Brain microvascular endothelial cell (primary cell): ENCODE measurements around the gene ABHD11.
A peak's percentile ranks its signal among the peaks of the same experiment; 100 is the strongest.

Experiments
- DNase-seq: peaks from one replicate; pipeline ENCODE4 v3.0.0-alpha.2; 2020
- H3K27ac ChIP-seq: fragments of 250-450 bp; sonication (Bioruptor Pico); 2 replicates; pipeline ENCODE4 v1.5.1; 2020; ENCODE audit warnings: mild to moderate bottlenecking, moderate library complexity
- H3K27me3 ChIP-seq: fragments of 250-450 bp; sonication (Bioruptor Pico); replicated peaks from 2 replicates; pipeline ENCODE4 v1.5.1; 2020; ENCODE audit warnings: mild to moderate bottlenecking
- H3K36me3 ChIP-seq: fragments of 250-450 bp; sonication (Bioruptor Pico); replicated peaks from 2 replicates; pipeline ENCODE4 v1.5.1; 2020; ENCODE audit warnings: mild to moderate bottlenecking
- H3K4me3 ChIP-seq: 2 replicates; pipeline ENCODE4 v1.5.1; 2011; ENCODE audit warnings: low read depth, mild to moderate bottlenecking, control low read depth, low read length, moderate library complexity
- in situ Hi-C: cut with HindIII; loops from 2 replicates; pipeline ENCODE4 v1.10.0; 2017; ENCODE audit warnings: low sequenced_read_pairs, low pct_ligation_motif_present
- TF ChIP-seq, protein P1 (sequence below): IDR thresholded peaks from 2 replicates; pipeline ENCODE4 v1.5.1; 2011; ENCODE audit warnings: low read depth, mild to moderate bottlenecking, moderate library complexity, low read length, control low read depth, inconsistent platforms; ENCODE audit errors: missing control alignments

Gene ABHD11

DNA sequence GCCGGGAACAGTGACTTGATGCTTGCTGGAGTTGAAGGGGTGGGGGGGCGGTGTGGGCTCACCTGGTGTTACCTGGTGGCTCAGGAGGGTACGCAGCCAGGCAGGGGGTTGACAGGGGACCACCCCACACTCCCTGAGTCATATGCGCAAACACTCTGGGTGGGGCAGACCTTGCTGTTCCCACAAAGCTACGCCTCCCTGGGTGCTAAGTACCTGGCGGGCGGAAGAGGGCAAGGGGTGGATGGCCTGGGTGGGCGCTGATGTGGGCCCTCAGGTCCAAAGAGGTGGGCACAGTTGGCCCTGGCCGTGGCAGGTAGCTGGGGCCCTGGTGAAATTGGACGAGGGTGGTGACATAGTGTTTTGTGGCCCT lies 33.1 kb downstream of the ABHD11 start:
- Histone ChIP-seq H3K27ac (peak overlapping the region; percentile 75), H3K36me3 (peaks cover 86% of the 10 kb centered on the region)
- in situ Hi-C loops, result no loop called here

DNA sequence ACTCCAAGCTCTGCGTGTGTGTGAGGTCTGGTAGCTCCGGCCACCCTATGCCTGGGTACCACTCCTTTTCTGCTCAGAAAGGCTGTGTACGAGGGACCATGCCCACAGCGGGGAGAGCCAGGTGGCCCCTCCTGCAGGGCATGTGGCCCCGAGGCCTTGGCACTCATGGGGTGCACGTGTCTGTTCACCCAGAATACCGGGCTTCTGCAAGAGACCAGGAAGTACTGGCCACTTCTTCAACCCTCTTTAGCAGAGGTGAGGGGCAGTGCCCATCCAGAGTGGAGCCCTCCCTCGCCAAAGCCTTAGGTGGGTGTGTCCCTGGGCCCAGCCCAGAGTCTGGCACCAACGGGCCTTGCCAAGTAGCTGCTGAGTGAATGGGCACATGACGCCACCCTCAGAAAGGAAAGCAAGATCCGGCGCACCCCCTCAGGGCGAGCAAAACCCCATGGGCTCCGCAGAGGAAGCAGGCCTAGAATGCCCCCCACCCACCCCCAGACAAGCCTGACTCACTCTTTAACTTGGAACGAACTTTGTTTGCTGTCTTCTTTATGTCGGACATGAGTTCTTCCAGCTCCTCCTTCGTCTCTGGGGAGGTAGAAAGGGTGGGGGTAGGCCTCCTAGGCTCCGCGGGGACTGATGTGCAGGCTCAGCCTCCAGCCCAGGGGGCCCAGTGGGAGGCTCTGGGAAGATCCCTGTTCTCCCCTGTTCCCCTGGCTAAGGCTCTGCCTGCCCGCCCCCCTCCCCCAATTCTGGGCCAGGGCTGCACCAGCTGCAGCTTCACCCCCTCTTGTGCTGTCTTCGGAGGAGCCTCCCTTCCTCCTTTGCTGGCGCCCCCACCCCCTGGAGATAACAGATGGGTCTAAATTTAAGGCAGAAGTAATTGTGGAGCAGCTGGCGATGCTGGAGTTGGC lies 33.7 kb downstream of the ABHD11 start:
- Histone ChIP-seq H3K4me3 (no peak overlapping the region), H3K27me3 (no peaks in the 10 kb centered on the region), H3K27ac (peak overlapping the region; percentile 75), H3K36me3 (peaks cover 88% of the 10 kb centered on the region)
- in situ Hi-C loops, result no loop called here
- DNase-seq, result peak; percentile 85
- TF ChIP-seq, protein P1, sequence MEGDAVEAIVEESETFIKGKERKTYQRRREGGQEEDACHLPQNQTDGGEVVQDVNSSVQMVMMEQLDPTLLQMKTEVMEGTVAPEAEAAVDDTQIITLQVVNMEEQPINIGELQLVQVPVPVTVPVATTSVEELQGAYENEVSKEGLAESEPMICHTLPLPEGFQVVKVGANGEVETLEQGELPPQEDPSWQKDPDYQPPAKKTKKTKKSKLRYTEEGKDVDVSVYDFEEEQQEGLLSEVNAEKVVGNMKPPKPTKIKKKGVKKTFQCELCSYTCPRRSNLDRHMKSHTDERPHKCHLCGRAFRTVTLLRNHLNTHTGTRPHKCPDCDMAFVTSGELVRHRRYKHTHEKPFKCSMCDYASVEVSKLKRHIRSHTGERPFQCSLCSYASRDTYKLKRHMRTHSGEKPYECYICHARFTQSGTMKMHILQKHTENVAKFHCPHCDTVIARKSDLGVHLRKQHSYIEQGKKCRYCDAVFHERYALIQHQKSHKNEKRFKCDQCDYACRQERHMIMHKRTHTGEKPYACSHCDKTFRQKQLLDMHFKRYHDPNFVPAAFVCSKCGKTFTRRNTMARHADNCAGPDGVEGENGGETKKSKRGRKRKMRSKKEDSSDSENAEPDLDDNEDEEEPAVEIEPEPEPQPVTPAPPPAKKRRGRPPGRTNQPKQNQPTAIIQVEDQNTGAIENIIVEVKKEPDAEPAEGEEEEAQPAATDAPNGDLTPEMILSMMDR, result no peak

More for the DNA sequence above, 33.1 kb downstream of the ABHD11 start:
- TF ChIP-seq, protein P1, result no peak
- Histone ChIP-seq H3K27me3 (no peaks in the 10 kb centered on the region), H3K4me3 (no peak overlapping the region)
- no peak for DNase-seq

DNA sequence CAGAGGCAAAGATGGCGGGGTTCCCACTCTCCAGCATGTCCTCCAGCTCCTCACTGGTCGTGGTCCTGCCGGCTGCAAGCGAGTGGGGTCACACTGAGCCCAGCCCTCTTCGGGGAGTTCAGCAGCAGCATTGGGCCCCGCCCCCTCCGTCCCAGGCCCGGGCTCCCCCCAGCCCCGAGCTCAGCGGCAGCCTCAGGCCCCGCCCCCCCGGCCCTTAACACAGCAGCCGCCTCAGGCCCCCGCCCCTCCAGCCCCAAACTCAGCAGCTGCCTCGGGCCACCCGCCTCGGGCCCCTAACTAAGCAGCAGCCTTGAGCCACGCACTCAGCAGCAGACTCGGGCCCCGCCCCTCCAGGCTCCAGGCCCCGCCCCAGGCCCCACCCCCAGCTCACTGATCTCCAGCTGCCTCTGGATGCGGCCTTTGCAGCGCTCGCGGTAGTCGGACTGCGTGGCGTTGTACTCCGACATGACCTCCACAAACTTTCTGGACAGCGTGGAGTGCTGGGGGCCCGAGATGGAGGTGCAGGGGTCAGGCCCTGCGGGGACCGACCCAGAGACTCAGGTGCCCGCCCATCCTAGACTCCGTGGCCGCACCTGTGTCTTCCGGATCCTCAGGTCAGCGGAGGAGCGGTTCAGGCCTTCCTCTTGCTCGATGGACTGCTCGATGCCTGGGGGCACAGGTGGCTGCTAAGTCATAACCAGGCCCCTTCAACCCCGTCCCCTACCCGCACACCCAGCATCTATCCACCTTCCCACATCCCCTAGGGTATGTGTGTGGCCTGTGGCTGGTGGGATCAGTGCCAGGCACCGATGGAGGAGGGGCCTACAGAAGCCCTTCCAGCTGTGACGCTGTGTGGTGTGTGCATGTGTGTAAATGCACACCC lies 34.6 kb downstream of the ABHD11 start:
- in situ Hi-C loops, result no loop called here
- Histone ChIP-seq H3K27me3 (no peaks in the 10 kb centered on the region), H3K27ac (peak overlapping the region; percentile 75), H3K4me3 (no peak overlapping the region), H3K36me3 (peaks cover 90% of the 10 kb centered on the region)
- TF ChIP-seq, protein P1, result no peak
- DNase-seq, result peak; percentile 60

DNA sequence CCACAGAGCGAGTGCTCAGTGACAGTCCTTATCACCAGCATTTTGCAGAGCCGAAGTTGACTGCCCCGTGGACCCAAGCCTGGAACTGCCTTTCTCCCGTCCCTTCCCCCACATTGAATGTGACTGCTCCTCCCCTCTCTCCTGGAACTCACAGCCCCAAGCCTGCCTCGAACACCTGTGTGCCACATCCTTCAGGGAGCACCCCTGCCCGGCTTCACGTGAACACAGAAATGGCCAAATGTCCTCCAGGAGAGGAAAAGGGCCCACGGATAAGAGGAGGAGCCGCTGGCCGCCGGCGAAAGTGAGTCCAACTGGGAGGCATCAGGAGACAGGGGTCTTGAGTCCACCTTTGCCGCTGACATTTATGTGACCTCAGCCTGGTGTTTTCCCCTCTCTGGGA lies 35.4 kb downstream of the ABHD11 start:
- no peaks in the 10 kb centered on the region for H3K27me3 ChIP-seq
- in situ Hi-C loops, result no loop called here
- TF ChIP-seq, protein P1, result no peak

DNA sequence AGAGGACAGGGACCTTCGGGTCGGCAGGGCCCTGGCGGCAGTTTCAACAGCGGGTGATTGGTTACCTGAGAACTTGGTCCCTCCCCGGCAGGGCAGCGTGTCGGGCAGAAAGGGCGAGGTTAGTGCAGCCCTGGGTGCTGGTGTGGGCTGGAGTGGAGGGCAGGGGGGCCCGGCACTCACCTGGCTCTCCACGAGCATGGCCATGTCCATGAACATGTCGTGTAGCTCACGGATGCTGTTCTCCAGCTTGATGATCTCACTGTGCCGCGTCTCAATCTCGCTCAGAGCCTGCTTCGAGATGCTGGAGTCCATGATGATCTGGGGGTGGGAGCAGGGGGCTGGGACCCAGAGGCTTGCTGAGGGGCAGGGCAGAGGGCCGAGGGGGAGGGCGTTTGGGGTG lies 35.9 kb downstream of the ABHD11 start:
- H3K4me3 ChIP-seq, result no peak overlapping the region
- peaks cover 89% of the 10 kb centered on the region for H3K36me3 ChIP-seq
- DNase-seq, result no peak
- TF ChIP-seq, protein P1, result no peak
- no peak overlapping the region for H3K27ac ChIP-seq
- in situ Hi-C loops, result no loop called here
- H3K27me3 ChIP-seq, result no peaks in the 10 kb centered on the region

More for the DNA sequence above, 35.4 kb downstream of the ABHD11 start:
- no peak for DNase-seq
- Histone ChIP-seq H3K36me3 (peaks cover 90% of the 10 kb centered on the region), H3K27ac (no peak overlapping the region), H3K4me3 (no peak overlapping the region)
